Endothelial cell of umbilical vein (primary cell): ENCODE results near the gene OCA2. TPM values are rescaled to one million over a fixed set of nuclear protein-coding genes. Genes with fewer than 3 reads are reported as not detected.

ENCODE experiments used
- BruUV-seq: library from RNA; stranded (reverse); fragments of 400-500 nt; replicated peaks from 2 replicates; lab custom pipeline; 2021; lab: Mats Ljungman, UMichigan
- CTCF ChIA-PET: fragments of 300-600, 350-600 bp; sonication (Branson Sonifier 250); formaldehyde crosslinking; loops from one replicate; lab custom pipeline; 2021; ENCODE audit warnings: antibody characterized with exemption, inconsistent platforms; lab: Charles Lee
- POLR2A ChIA-PET: fragments of 300-600, 350-600 bp; sonication (Branson Sonifier 250); formaldehyde crosslinking; loops from one replicate; lab custom pipeline; 2021; ENCODE audit warnings: antibody characterized with exemption, inconsistent platforms; lab: Charles Lee
- DNase-seq: peaks from one replicate; pipeline ENCODE4 v3.0.0-alpha.2; 2011; ENCODE audit warnings: low read depth, low spot score
- FAIRE-seq: peaks from 2 replicates; lab custom pipeline; 2011; peaks lifted over from hg19 to GRCh38; lab: Jason Lieb, UNC
- H2AFZ ChIP-seq: 2 replicates; pipeline ENCODE4 v1.6.0; 2012; ENCODE audit warnings: low read depth, low read length, control low read depth, inconsistent platforms
- H3K27ac ChIP-seq: 2 replicates; pipeline ENCODE4 v1.5.1; 2011; ENCODE audit warnings: low read depth, mild to moderate bottlenecking, control low read depth, low read length, moderate library complexity; ENCODE audit not compliant: insufficient read depth
- H3K27me3 ChIP-seq, 2 experiments: 2 replicates each; pipeline versions ENCODE4 v1.6.0 to v1.6.1; 2011; ENCODE audit warnings: low read length in 2 of 2, mixed read lengths in 1 of 2; ENCODE audit not compliant: control insufficient read depth in 2 of 2, insufficient read depth in 2 of 2
- H3K36me3 ChIP-seq, 2 experiments: 2 replicates in 1 of 2; 3 replicates in 1 of 2; pipeline ENCODE4 v1.5.1; 2011; ENCODE audit warnings: low read length in 2 of 2, mild to moderate bottlenecking in 1 of 2, moderate library complexity in 1 of 2; ENCODE audit not compliant: control insufficient read depth in 2 of 2, insufficient read depth in 2 of 2; ENCODE audit errors: extremely low read depth in 1 of 2
- H3K4me1 ChIP-seq: 3 replicates; pipeline ENCODE4 v1.5.1; 2011; ENCODE audit warnings: mild to moderate bottlenecking, low read length; ENCODE audit not compliant: control insufficient read depth, insufficient read depth; ENCODE audit errors: extremely low read depth
- H3K4me2 ChIP-seq: 2 replicates; pipeline ENCODE4 v1.6.1; 2011; ENCODE audit warnings: low read length, control low read depth, mixed read lengths; ENCODE audit not compliant: insufficient read depth
- H3K4me3 ChIP-seq, 3 experiments: fragments of 200-600 bp in 1 of 3; sonication (generic), shearing (Covaris generic) in 1 of 3; replicated peaks in 1 of 3; 2 replicates each; pipeline ENCODE4 v1.5.1; 2011 to 2016; ENCODE audit warnings: control low read depth in 3 of 3, low read length in 3 of 3, mild to moderate bottlenecking in 2 of 3, inconsistent platforms in 1 of 3, low read depth in 1 of 3, moderate library complexity in 1 of 3; ENCODE audit not compliant: insufficient read depth in 1 of 3
- H3K79me2 ChIP-seq: 2 replicates; pipeline ENCODE4 v1.6.0; 2012; ENCODE audit warnings: low read length, inconsistent platforms; ENCODE audit not compliant: control insufficient read depth, insufficient read depth
- H3K9ac ChIP-seq: replicated peaks from 2 replicates; pipeline ENCODE3; 2011; ENCODE audit warnings: low read length, control low read depth; ENCODE audit not compliant: insufficient read depth; ENCODE audit errors: extremely low read depth
- H3K9me1 ChIP-seq: replicated peaks from 3 replicates; pipeline ENCODE4 v1.6.0; 2011; ENCODE audit warnings: mild to moderate bottlenecking, low read length; ENCODE audit not compliant: control insufficient read depth, insufficient read depth; ENCODE audit errors: extremely low read depth
- H3K9me3 ChIP-seq: replicated peaks from 2 replicates; pipeline ENCODE4 v1.5.1; 2012; ENCODE audit warnings: low read length, inconsistent platforms; ENCODE audit not compliant: control insufficient read depth, insufficient read depth
- H4K20me1 ChIP-seq: replicated peaks from 2 replicates; pipeline ENCODE3; 2011; ENCODE audit warnings: mild to moderate bottlenecking, low read length; ENCODE audit not compliant: control insufficient read depth, insufficient read depth; ENCODE audit errors: extremely low read depth
- EZH2 ChIP-seq: IDR thresholded peaks from 2 replicates; pipeline ENCODE4 v1.6.1; 2012; ENCODE audit warnings: borderline replicate concordance, low read depth, mild to moderate bottlenecking, moderate library complexity, low read length, inconsistent platforms; ENCODE audit not compliant: severe bottlenecking
- FOS ChIP-seq: IDR thresholded peaks from 2 replicates; pipeline ENCODE4 v1.6.1; 2011; ENCODE audit warnings: mild to moderate bottlenecking, low read length, moderate library complexity, borderline replicate concordance; ENCODE audit not compliant: insufficient read depth
- GATA2 ChIP-seq: IDR thresholded peaks from 2 replicates; pipeline ENCODE4 v1.7.0; 2011; ENCODE audit warnings: low read depth, mild to moderate bottlenecking, moderate library complexity, mixed read lengths, low read length; ENCODE audit not compliant: insufficient read length, insufficient read depth
- JUN ChIP-seq: IDR thresholded peaks from 2 replicates; pipeline ENCODE4 v1.6.1; 2011; ENCODE audit warnings: borderline replicate concordance, low read depth; ENCODE audit not compliant: insufficient read length, insufficient read depth
- MAX ChIP-seq: IDR thresholded peaks from 2 replicates; pipeline ENCODE4 v1.6.1; 2011; ENCODE audit not compliant: insufficient read depth, insufficient read length
- MYC ChIP-seq: IDR thresholded peaks from one replicate; pipeline ENCODE4 v1.6.1; 2011; ENCODE audit warnings: mild to moderate bottlenecking, low read depth, low read length
- POLR2A ChIP-seq: IDR thresholded peaks from 2 replicates; pipeline ENCODE4 v1.6.1; 2012; ENCODE audit warnings: low read depth, mild to moderate bottlenecking, control low read depth, low read length
- POLR2AphosphoS5 ChIP-seq: IDR thresholded peaks from 2 replicates; pipeline ENCODE4 v1.6.1; 2012; ENCODE audit warnings: low read depth, mild to moderate bottlenecking, control low read depth, low read length, moderate library complexity; ENCODE audit not compliant: insufficient read depth
- dilution Hi-C: fragments of 300-500 bp; cut with MboI; formaldehyde crosslinking; loops from one replicate; pipeline ENCODE4 v1.15.0; 2019; ENCODE audit warnings: low sequenced_read_pairs; ENCODE audit not compliant: extremely low pct_ligation_motif_present
- intact Hi-C: fragments of 100-400 bp; cut with micrococcal nuclease; formaldehyde crosslinking; loops from one replicate; pipeline ENCODE4 v1.10.0; 2022
- polyA plus RNA-seq, 4 experiments: library from polyadenylated mRNA; depleted of rRNA in 3 of 4; stranded (reverse) in 3 of 4; unstranded in 1 of 4; fragments of >200 nt; gene quantifications; 2 replicates each; pipeline versions ENCODE4 v1.2.1 to v1.2.3, GENCODE V29; 2011 to 2012; ENCODE audit warnings: missing spikeins in 1 of 4
- total RNA-seq: library from RNA; stranded (reverse); gene quantifications from 2 replicates; pipeline ENCODE4 v1.2.3, GENCODE V29; 2021
- TF ChIP-seq, protein P1 (sequence below), 2 donors: IDR thresholded peaks; 1 replicate in 1 of 2; 2 replicates in 1 of 2; pipeline ENCODE4 v1.5.1; 2011; ENCODE audit warnings: low read length in 2 of 2, mild to moderate bottlenecking in 2 of 2, moderate library complexity in 2 of 2, control low read depth in 1 of 2, inconsistent platforms in 1 of 2, low read depth in 1 of 2; ENCODE audit not compliant: insufficient read depth in 1 of 2; ENCODE audit errors: extremely low read depth in 1 of 2

Gene OCA2
- total and polyA plus RNA-seq, 2 donors (not counting 3 experiments of a cell fraction or from before 2014, with no cell fraction given): not detected

DNA sequence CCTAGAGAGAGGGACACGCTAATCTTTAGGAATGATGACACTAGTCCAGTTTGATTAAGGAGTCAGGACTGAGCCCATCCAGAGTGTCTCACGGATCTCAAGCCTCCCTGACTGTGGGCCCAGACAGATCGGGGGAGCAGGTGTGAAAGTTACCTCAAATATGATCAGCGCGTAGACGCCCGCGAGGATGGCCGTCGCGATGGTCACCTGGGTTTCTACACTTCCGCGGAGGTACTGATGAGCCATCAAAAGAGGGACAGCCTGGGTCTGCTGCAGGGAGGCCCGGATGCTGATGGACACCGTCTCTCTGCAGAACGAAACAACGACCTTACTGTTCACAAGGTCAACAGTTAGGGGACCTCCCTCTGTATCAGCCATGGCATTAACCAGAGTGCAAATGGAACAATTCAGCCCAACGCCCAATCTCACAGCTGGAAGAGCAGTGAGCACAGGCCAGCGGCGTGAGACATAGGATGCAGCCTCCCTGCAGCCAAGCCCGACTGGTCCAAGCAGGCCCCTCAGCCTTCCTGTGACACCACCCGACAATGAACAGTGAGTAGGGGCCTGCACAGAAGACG, 84.4 kb downstream of the OCA2 start:
- peaks cover 5% of the 10 kb centered on the region for H3K9me3 ChIP-seq
- H2AFZ ChIP-seq: no peak overlapping the region
- ChIA-PET POLR2A (no interaction called here), CTCF (no interaction called here)
- H4K20me1 ChIP-seq: no peaks in the 10 kb centered on the region
- H3K79me2 ChIP-seq: no peaks in the 10 kb centered on the region
- no peak overlapping the region for H3K4me3 ChIP-seq
- no peaks in the 10 kb centered on the region for H3K36me3 ChIP-seq
- intact Hi-C loops: no loop called here
- no peak overlapping the region for H3K27ac ChIP-seq
- H3K4me1 ChIP-seq: no peaks in the 10 kb centered on the region
- dilution Hi-C loops: no loop called here
- H3K27me3 ChIP-seq: no peaks in the 10 kb centered on the region
- H3K9me1 ChIP-seq: no peaks in the 10 kb centered on the region
- no peak overlapping the region for H3K4me2 ChIP-seq
- H3K9ac ChIP-seq: no peak overlapping the region
- FAIRE-seq (no peak), DNase-seq (no peak)
- TF ChIP-seq GATA2: no peak
- no peak for TF ChIP-seq FOS
- TF ChIP-seq, protein P1, sequence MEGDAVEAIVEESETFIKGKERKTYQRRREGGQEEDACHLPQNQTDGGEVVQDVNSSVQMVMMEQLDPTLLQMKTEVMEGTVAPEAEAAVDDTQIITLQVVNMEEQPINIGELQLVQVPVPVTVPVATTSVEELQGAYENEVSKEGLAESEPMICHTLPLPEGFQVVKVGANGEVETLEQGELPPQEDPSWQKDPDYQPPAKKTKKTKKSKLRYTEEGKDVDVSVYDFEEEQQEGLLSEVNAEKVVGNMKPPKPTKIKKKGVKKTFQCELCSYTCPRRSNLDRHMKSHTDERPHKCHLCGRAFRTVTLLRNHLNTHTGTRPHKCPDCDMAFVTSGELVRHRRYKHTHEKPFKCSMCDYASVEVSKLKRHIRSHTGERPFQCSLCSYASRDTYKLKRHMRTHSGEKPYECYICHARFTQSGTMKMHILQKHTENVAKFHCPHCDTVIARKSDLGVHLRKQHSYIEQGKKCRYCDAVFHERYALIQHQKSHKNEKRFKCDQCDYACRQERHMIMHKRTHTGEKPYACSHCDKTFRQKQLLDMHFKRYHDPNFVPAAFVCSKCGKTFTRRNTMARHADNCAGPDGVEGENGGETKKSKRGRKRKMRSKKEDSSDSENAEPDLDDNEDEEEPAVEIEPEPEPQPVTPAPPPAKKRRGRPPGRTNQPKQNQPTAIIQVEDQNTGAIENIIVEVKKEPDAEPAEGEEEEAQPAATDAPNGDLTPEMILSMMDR (IDR thresholded peaks at IDR 0.05; ENCODE audit: extremely low read depth in 1 of 2, insufficient read depth in 1 of 2, low read depth in 1 of 2, low read length in 2 of 2): no peak
- no peak for TF ChIP-seq MAX
- no peak for TF ChIP-seq MYC
- no peak for TF ChIP-seq EZH2
- no peak for TF ChIP-seq POLR2A
- no peak for TF ChIP-seq POLR2AphosphoS5
- no peak for TF ChIP-seq JUN
- BruUV-seq: no TSS peak
